Progenitor cell of endocrine pancreas (in vitro differentiated cells): ENCODE data around the gene OR2F1. TPM values are rescaled to one million over a fixed set of nuclear protein-coding genes. Genes with fewer than 3 reads are reported as not detected.

Experiments used
- DNase-seq: peaks from one replicate; pipeline ENCODE4 v3.0.0; 2021; ENCODE audit warnings: low spot score; ENCODE audit not compliant: unreplicated experiment
- H3K27ac Mint-ChIP-seq: 2 replicates; pipeline ENCODE4 v1.8.0; 2021; ENCODE audit warnings: mild to moderate bottlenecking, moderate library complexity, mixed read lengths
- H3K27me3 Mint-ChIP-seq: 2 replicates; pipeline ENCODE4 v1.8.0; 2021; ENCODE audit warnings: mixed read lengths
- H3K36me3 Mint-ChIP-seq: 2 replicates; pipeline ENCODE4 v1.8.0; 2022; ENCODE audit warnings: mixed read lengths; ENCODE audit not compliant: insufficient read depth
- H3K4me1 Mint-ChIP-seq: 2 replicates; pipeline ENCODE4 v1.8.0; 2021; ENCODE audit warnings: low read depth, mixed read lengths
- H3K4me3 Mint-ChIP-seq: 2 replicates; pipeline ENCODE4 v1.8.0; 2021; ENCODE audit warnings: low read depth, mild to moderate bottlenecking, moderate library complexity, mixed read lengths
- H3K9me3 Mint-ChIP-seq: 2 replicates; pipeline ENCODE4 v1.8.0; 2021; ENCODE audit warnings: low read depth, mixed read lengths
- CTCF ChIP-seq: fragments of 200-600 bp; sonication (generic); IDR thresholded peaks from one replicate; pipeline ENCODE4 v1.5.0; 2021; ENCODE audit warnings: antibody characterized with exemption, mild to moderate bottlenecking; ENCODE audit not compliant: unreplicated experiment
- long read RNA-seq: library from polyadenylated mRNA; unstranded; transcript quantifications from one replicate; pipeline ENCODE4 v2.0.0, GENCODE V29; 2020
- total RNA-seq: library from RNA; stranded (reverse); gene quantifications from 2 replicates; pipeline ENCODE4 v1.2.1, GENCODE V29; 2021

OR2F1 gene
- not detected in 2 replicates for total RNA-seq
- long read RNA-seq = 0 reads

GRCh38 chr7:143954544-143954943 is at the start of gene OR2F1:
Gene OR2F1 (plus strand): TSS chr7:143954844. CDS start chr7:143959971, 5,127 bp downstream.
- no peak for DNase-seq

GRCh38 chr7:143905509-143905908 is 49.1 kb upstream of the OR2F1 start:
- H3K27ac Mint-ChIP-seq = no peak overlapping the region
- H3K4me3 Mint-ChIP-seq = no peak overlapping the region
- no peaks in the 10 kb centered on the region for H3K36me3 Mint-ChIP-seq
- H3K27me3 Mint-ChIP-seq = no peaks in the 10 kb centered on the region
- no peak for DNase-seq
- H3K9me3 Mint-ChIP-seq = no peaks in the 10 kb centered on the region
- TF ChIP-seq CTCF = no peak
- H3K4me1 Mint-ChIP-seq = peaks cover 15% of the 10 kb centered on the region

More at GRCh38 chr7:143954544-143954943, at the start of gene OR2F1:
- no peaks in the 10 kb centered on the region for H3K4me1 Mint-ChIP-seq
- no peaks in the 10 kb centered on the region for H3K36me3 Mint-ChIP-seq
- H3K27me3 Mint-ChIP-seq = no peaks in the 10 kb centered on the region
- no peak for TF ChIP-seq CTCF
- H3K4me3 Mint-ChIP-seq = no peak within 1 kb of the TSS
- H3K9me3 Mint-ChIP-seq = no peaks in the 10 kb centered on the region
- no peak within 1 kb of the TSS for H3K27ac Mint-ChIP-seq

GRCh38 chr7:143906151-143906550 is 48.5 kb upstream of the OR2F1 start:
- Mint-ChIP-seq H3K36me3 (no peaks in the 10 kb centered on the region), H3K9me3 (no peaks in the 10 kb centered on the region), H3K4me1 (peaks cover 14% of the 10 kb centered on the region), H3K27me3 (no peaks in the 10 kb centered on the region), H3K27ac (no peak overlapping the region), H3K4me3 (no peak overlapping the region)
- no peak for DNase-seq
- TF ChIP-seq CTCF = no peak

- no peaks in the 10 kb centered on the region for H3K36me3 Mint-ChIP-seq
- H3K4me3 Mint-ChIP-seq = no peak overlapping the region
- TF ChIP-seq CTCF = no peak
- peak overlapping the region; percentile 58 for H3K27ac Mint-ChIP-seq
- no peak for DNase-seq
- H3K9me3 Mint-ChIP-seq = no peaks in the 10 kb centered on the region
- peaks cover 12% of the 10 kb centered on the region for H3K4me1 Mint-ChIP-seq
- H3K27me3 Mint-ChIP-seq = no peaks in the 10 kb centered on the region
These were observed 47.7 kb upstream of the OR2F1 start for GRCh38 chr7:143906895-143907294.

GRCh38 chr7:143908120-143908519 is 46.5 kb upstream of the OR2F1 start:
- no peaks in the 10 kb centered on the region for H3K27me3 Mint-ChIP-seq
- no peaks in the 10 kb centered on the region for H3K9me3 Mint-ChIP-seq
- H3K27ac Mint-ChIP-seq = no peak overlapping the region
- H3K36me3 Mint-ChIP-seq = no peaks in the 10 kb centered on the region
- no peak overlapping the region for H3K4me3 Mint-ChIP-seq
- DNase-seq = no peak
- no peak for TF ChIP-seq CTCF
- peaks cover 11% of the 10 kb centered on the region for H3K4me1 Mint-ChIP-seq
